HG03460 (cell line): Measurements from ENCODE around the gene SCRN3.

ENCODE experiments used
- ATAC-seq: cut with Tn5 transposase; IDR thresholded peaks from one replicate; pipeline ENCODE4 v1.9.1; 2021; ENCODE audit not compliant: unreplicated experiment

Gene SCRN3

GRCh38 chr2:174477759-174478158 is 82.2 kb downstream of the SCRN3 start:
- ATAC-seq: no peak
